ENCODE measurements around the gene HTT. TPM values are rescaled to one million over a fixed set of nuclear protein-coding genes. Genes with fewer than 3 reads are reported as not detected.

Gene HTT
- total and polyA plus RNA-seq, 10 of the 15 experiments (the other 5 are each of a cell fraction or from before 2014, with no cell fraction given), result 3.3 to 113 (median 43.3) TPM

GRCh38 chr4:3127112-3127511, 52.6 kb downstream of the HTT start:
- intact Hi-C loops (cut with micrococcal nuclease; ENCODE audit: unreplicated experiment) (no loop called here), in situ Hi-C loops (cut with MboI) (no loop called here)
- Histone ChIP-seq H3K79me2 (ENCODE audit: control insufficient read depth, insufficient read depth, low read length) (no peaks in the 10 kb centered on the region), H3K36me3 (ENCODE audit: control insufficient read depth in 2 of 2, insufficient read depth in 2 of 2, low read length in 1 of 2) (peaks cover 28 to 65% of the 10 kb centered on the region in 2 experiments), H3K27me3 (replicated peaks in 1 of 2; ENCODE audit: control insufficient read depth in 2 of 2, insufficient read depth in 2 of 2, low read length in 1 of 2) (no peaks in the 10 kb centered on the region), H2AFZ (ENCODE audit: control insufficient read depth, low read depth, low read length) (no peak overlapping the region), H3K4me3 (no peak overlapping the region), H3K9me3 (replicated peaks; ENCODE audit: control insufficient read depth, insufficient read depth, low read length) (no peaks in the 10 kb centered on the region), H3K4me1 (ENCODE audit: control insufficient read depth, insufficient read depth, low read length) (no peaks in the 10 kb centered on the region), H3K27ac (ENCODE audit: control insufficient read depth, insufficient read depth) (no peak overlapping the region), H4K20me1 (ENCODE audit: control insufficient read depth, insufficient read depth) (no peaks in the 10 kb centered on the region), H3K4me2 (ENCODE audit: control insufficient read depth, insufficient read depth) (no peak overlapping the region), H3K9ac (ENCODE audit: control insufficient read depth, insufficient read depth, low read length) (no peak overlapping the region)
- TF ChIP-seq RUNX3 (IDR thresholded peaks at IDR 0.05; ENCODE audit: low read length) (no peak), REST (IDR thresholded peaks at IDR 0.05; ENCODE audit: low read depth, low read length) (no peak), MXI1 (IDR thresholded peaks at IDR 0.05; ENCODE audit: low read depth, low read length) (no peak), CBX5 (IDR thresholded peaks at IDR 0.05; ENCODE audit: low read depth) (no peak), POLR2A (IDR thresholded peaks at IDR 0.05; ENCODE audit: low read depth, low read length) (peak; percentile 30; the same call in 1 of the 2 replicates)
- ChIA-PET SMC1A (ENCODE audit: uncharacterized antibody, unreplicated experiment) (no interaction called here), POLR2A (no interaction called here), CTCF (no interaction called here), RAD21 (ENCODE audit: unreplicated experiment) (no interaction called here)
- DNase-seq (ENCODE audit: low read depth, low spot score) (no peak), ATAC-seq (no peak), FAIRE-seq (no peak)
- no TSS peak for BruUV-seq (replicated peaks)
- WGBS (ENCODE audit: insufficient coverage, insufficient replicate concordance, low lambda C conversion rate, missing lambda C conversion rate), result 98% methylated on average over 7 of the region's 7 CpGs

- CTCF ChIA-PET, result no interaction called here
- Histone ChIP-seq H3K4me3 (no peak overlapping the region), H2AFZ (ENCODE audit: control insufficient read depth, low read depth, low read length) (no peak overlapping the region), H3K4me1 (ENCODE audit: control insufficient read depth, insufficient read depth, low read length) (no peaks in the 10 kb centered on the region), H3K36me3 (ENCODE audit: control insufficient read depth in 2 of 2, insufficient read depth in 2 of 2, low read length in 1 of 2) (peaks cover 30 to 63% of the 10 kb centered on the region in 2 experiments), H3K27me3 (replicated peaks in 1 of 2; ENCODE audit: control insufficient read depth in 2 of 2, insufficient read depth in 2 of 2, low read length in 1 of 2) (no peaks in the 10 kb centered on the region), H3K79me2 (ENCODE audit: control insufficient read depth, insufficient read depth, low read length) (no peaks in the 10 kb centered on the region), H3K27ac (ENCODE audit: control insufficient read depth, insufficient read depth) (no peak overlapping the region), H4K20me1 (ENCODE audit: control insufficient read depth, insufficient read depth) (no peaks in the 10 kb centered on the region), H3K9ac (ENCODE audit: control insufficient read depth, insufficient read depth, low read length) (no peak overlapping the region), H3K4me2 (ENCODE audit: control insufficient read depth, insufficient read depth) (no peak overlapping the region), H3K9me3 (replicated peaks; ENCODE audit: control insufficient read depth, insufficient read depth, low read length) (no peaks in the 10 kb centered on the region)
- no TSS peak for BruUV-seq (replicated peaks)
- SMC1A ChIA-PET (ENCODE audit: uncharacterized antibody, unreplicated experiment), result interaction anchor here (1.4 kb wide), 1 partner anchor 13 kb away, joined by 5 read pairs; no protein-coding TSS in a partner anchor
- WGBS (ENCODE audit: insufficient coverage, insufficient replicate concordance, low lambda C conversion rate, missing lambda C conversion rate), result 93% methylated on average over 2 of the region's 2 CpGs
- intact Hi-C loops (cut with micrococcal nuclease; ENCODE audit: unreplicated experiment) (no loop called here), in situ Hi-C loops (cut with MboI) (no loop called here)
- POLR2A ChIA-PET, result no interaction called here
- DNase-seq (ENCODE audit: low read depth, low spot score) (no peak), FAIRE-seq (no peak), ATAC-seq (no peak)
- no peak for TF ChIP-seq KLF5 (IDR thresholded peaks at IDR 0.05; ENCODE audit: partially characterized antibody)
- no peak for TF ChIP-seq ZNF687 (IDR thresholded peaks at IDR 0.05)
- RAD21 ChIA-PET (ENCODE audit: unreplicated experiment), result no interaction called here
Measured at GRCh38 chr4:3128058-3128457, 53.6 kb downstream of the HTT start.

Measured in GM12878 (cell line).